Left lung (tissue), 10 donors: ENCODE data around the gene KRTCAP2. TPM values are rescaled to one million over a fixed set of nuclear protein-coding genes. Genes with fewer than 3 reads are reported as not detected.
"Not testable (repeated sequence)": the region's sequence is repeated elsewhere in the genome, so short reads cannot be mapped to it uniquely, and the experiment has no call there.

Experiments used
- ATAC-seq: fragments of 200-7000 bp; cut with Tn5 transposase; one replicate; pipeline ENCODE4 v1.9.1; 2020; ENCODE audit warnings: moderate library complexity
- DNase-seq, 4 donors: peaks; one replicate each; pipeline ENCODE4 v3.0.0-alpha.2; 2013 to 2020
- H3K27ac ChIP-seq, 2 donors: fragments of 200-600 bp; sonication (generic) in 1 of 2; one replicate each; pipeline versions ENCODE4 v1.5.0 to v1.8.0; 2020 to 2021
- H3K27me3 ChIP-seq, 2 donors: fragments of 200-600 bp; sonication (generic) in 1 of 2; one replicate each; pipeline versions ENCODE4 v1.5.0 to v1.8.0; 2020 to 2021
- H3K36me3 ChIP-seq, 2 donors: fragments of 200-600 bp; sonication (generic) in 1 of 2; one replicate each; pipeline versions ENCODE4 v1.5.0 to v1.8.0; 2020 to 2021
- H3K4me1 ChIP-seq, 2 donors: fragments of 200-600 bp; one replicate each; pipeline ENCODE4 v1.8.0; 2021
- H3K4me3 ChIP-seq, 2 donors: fragments of 200-600 bp; sonication (generic) in 1 of 2; one replicate each; pipeline versions ENCODE4 v1.5.0 to v1.8.0; 2020 to 2021; ENCODE audit warnings: mild to moderate bottlenecking in 1 of 2
- H3K9me3 ChIP-seq, 2 donors: fragments of 200-600 bp; sonication (generic) in 1 of 2; one replicate each; pipeline versions ENCODE4 v1.5.0 to v1.8.0; 2020 to 2021
- CTCF ChIP-seq, 2 donors: fragments of 200-600 bp; sonication (generic) in 1 of 2; IDR thresholded peaks; one replicate each; pipeline versions ENCODE4 v1.5.0 to v1.8.0; 2021; ENCODE audit warnings: antibody characterized with exemption in 2 of 2
- intact Hi-C, 2 donors: fragments of 100-400 bp; cut with DNase I; formaldehyde crosslinking; loops; one replicate each; pipeline versions ENCODE4 v1.11.2 to v1.14.2; 2022
- polyA plus RNA-seq, 6 donors: library from polyadenylated mRNA; unstranded; fragments of 120-200 nt; gene quantifications; one replicate each; pipeline ENCODE4 v1.2.1, GENCODE V29; 2013; ENCODE audit not compliant: insufficient read length in 6 of 6
- total RNA-seq, 2 donors: library from RNA; stranded (reverse); fragmentation: NEBNext Ultra II Directional; extraction: Animal tissue kit (Norgen Biotek cat#: 25700); gene quantifications; one replicate each; pipeline ENCODE4 v1.2.1, GENCODE V29; 2021
- donor health status: DM: no; HTN: yes; CAD: no.
- donor health status: DM: no; HTN: no; CAD: no.

Gene KRTCAP2
- total and polyA plus RNA-seq, 8 donors: 93.9 to 184 (median 111) TPM

GRCh38 chr1:155170101-155170785 lies 2.9 kb downstream of the KRTCAP2 start:
- intact Hi-C loops: no loop called here
- peaks cover 0 to 23% of the 10 kb centered on the region in 2 donors for H3K36me3 ChIP-seq

GRCh38 chr1:155169541-155169940 lies 3.6 kb downstream of the KRTCAP2 start:
- peaks cover 9 to 49% of the 10 kb centered on the region in 2 donors for H3K4me1 ChIP-seq
- peaks cover 0 to 23% of the 10 kb centered on the region in 2 donors for H3K36me3 ChIP-seq
- H3K9me3 ChIP-seq: no peaks in the 10 kb centered on the region
- intact Hi-C loops: loop anchor here in 1 of 2 donors (2.0 kb wide), 1 partner anchor 77 kb away; no protein-coding TSS in a partner anchor
- H3K27me3 ChIP-seq: peaks cover 0 to 21% of the 10 kb centered on the region in 2 donors
- no peak overlapping the region for H3K4me3 ChIP-seq
- TF ChIP-seq CTCF (IDR thresholded peaks at IDR 0.05): no peak
- DNase-seq: no peak
- no peak for ATAC-seq
- no peak overlapping the region for H3K27ac ChIP-seq

More at GRCh38 chr1:155170101-155170785, 2.9 kb downstream of the KRTCAP2 start:
- TF ChIP-seq CTCF (IDR thresholded peaks at IDR 0.05): no peak
- H3K27me3 ChIP-seq: peaks cover 0 to 28% of the 10 kb centered on the region in 2 donors
- no peak overlapping the region for H3K27ac ChIP-seq
- no peak overlapping the region for H3K4me3 ChIP-seq
- no peaks in the 10 kb centered on the region for H3K9me3 ChIP-seq
- no peak for DNase-seq
- H3K4me1 ChIP-seq: peaks cover 9 to 54% of the 10 kb centered on the region in 2 donors
- ATAC-seq: no peak

- Histone ChIP-seq H3K9me3 (no peaks in the 10 kb centered on the region), H3K36me3 (peaks cover 0 to 23% of the 10 kb centered on the region in 2 donors), H3K4me1 (peaks cover 9 to 40% of the 10 kb centered on the region in 2 donors), H3K4me3 (no peak overlapping the region), H3K27me3 (peaks cover 0 to 12% of the 10 kb centered on the region in 2 donors), H3K27ac (no peak overlapping the region)
- TF ChIP-seq CTCF (IDR thresholded peaks at IDR 0.05): no peak
- intact Hi-C loops: loop anchor here in 1 of 2 donors (2.0 kb wide), 1 partner anchor 76 kb away; no protein-coding TSS in a partner anchor
- ATAC-seq: no peak
- no peak for DNase-seq
Measured at GRCh38 chr1:155168456-155169210, 4.5 kb downstream of the KRTCAP2 start.

- not testable (repeated sequence) for DNase-seq, ATAC-seq, H3K27ac ChIP-seq, H3K4me3 ChIP-seq, H3K9me3 ChIP-seq
- intact Hi-C loops: loop anchor here in 1 of 2 donors (2.0 kb wide), 1 partner anchor 75 kb away; no protein-coding TSS in a partner anchor
- Histone ChIP-seq H3K27me3 (peaks cover 0 to 12% of the 10 kb centered on the region in 2 donors), H3K4me1 (peaks cover 9 to 35% of the 10 kb centered on the region in 2 donors), H3K36me3 (peaks cover 0 to 23% of the 10 kb centered on the region in 2 donors)
Measured at GRCh38 chr1:155168105-155168445, 5.0 kb downstream of the KRTCAP2 start.

- Histone ChIP-seq H3K4me1 (peaks cover 8 to 32% of the 10 kb centered on the region in 2 donors), H3K27me3 (peaks cover 0 to 12% of the 10 kb centered on the region in 2 donors), H3K36me3 (peaks cover 0 to 23% of the 10 kb centered on the region in 2 donors), H3K4me3 (no peak overlapping the region), H3K9me3 (no peaks in the 10 kb centered on the region), H3K27ac (peak overlapping the region in 1 of 2 donors; percentile 67)
- TF ChIP-seq CTCF (IDR thresholded peaks at IDR 0.05): peak; percentile 68 to 90
- DNase-seq (peak; percentile 67 to 95 (median 88)), ATAC-seq (peak; percentile 93)
- intact Hi-C loops: loop anchor here in 1 of 2 donors (2.0 kb wide), 1 partner anchor 75 kb away; no protein-coding TSS in a partner anchor
Measured at GRCh38 chr1:155167166-155168104, 5.7 kb downstream of the KRTCAP2 start.
